Stimulated activated CD4-positive, alpha-beta T cell treated with anti-CD3 and anti-CD28 coated beads, Interleukin-1b, Interleukin-23, amount 100 ng/mL, for 4 hours (primary cell): ENCODE results near the gene FRMD4A.
"Not testable (repeated sequence)": the region's sequence is repeated elsewhere in the genome, so short reads cannot be mapped to it uniquely, and the experiment has no call there.

Experiments used
- DNase-seq, 2 donors: peaks; one replicate each; pipeline ENCODE4 v3.0.0-alpha.2; 2020; ENCODE audit warnings: low read depth in 2 of 2

Gene FRMD4A

GRCh38 chr10:14102056-14102455 lies 228.7 kb downstream of the FRMD4A start:
- no peak for DNase-seq

GRCh38 chr10:14099885-14100284 lies 230.8 kb downstream of the FRMD4A start:
- no peak for DNase-seq

GRCh38 chr10:14093730-14094484 lies 236.8 kb downstream of the FRMD4A start:
- DNase-seq: no peak

GRCh38 chr10:14092799-14093198 lies 237.9 kb downstream of the FRMD4A start:
- no peak for DNase-seq

GRCh38 chr10:14089556-14090292 lies 241.0 kb downstream of the FRMD4A start:
- DNase-seq: no peak

- no peak for DNase-seq
These were observed 243.2 kb downstream of the FRMD4A start for GRCh38 chr10:14087566-14087965.

GRCh38 chr10:14086596-14086995 lies 244.1 kb downstream of the FRMD4A start:
- no peak for DNase-seq

- no peak for DNase-seq
These were observed 245.8 kb downstream of the FRMD4A start for GRCh38 chr10:14084875-14085274.

GRCh38 chr10:14080795-14081194 lies 249.9 kb downstream of the FRMD4A start:
- no peak for DNase-seq

GRCh38 chr10:14077430-14077829 lies 253.3 kb downstream of the FRMD4A start:
- DNase-seq: no peak

GRCh38 chr10:14074062-14074884 lies 256.5 kb downstream of the FRMD4A start:
- DNase-seq: no peak

GRCh38 chr10:14072541-14072940 lies 258.2 kb downstream of the FRMD4A start:
- DNase-seq: no peak

GRCh38 chr10:14071956-14072355 lies 258.8 kb downstream of the FRMD4A start:
- no peak for DNase-seq

GRCh38 chr10:14068601-14069250 lies 262.0 kb downstream of the FRMD4A start:
- no peak for DNase-seq

- DNase-seq: not testable (repeated sequence)
These were observed 263.1 kb downstream of the FRMD4A start for GRCh38 chr10:14067638-14068037.

- DNase-seq: no peak
These were observed 264.6 kb downstream of the FRMD4A start for GRCh38 chr10:14066106-14066505.

GRCh38 chr10:14063531-14064285 lies 267.0 kb downstream of the FRMD4A start:
- no peak for DNase-seq

- no peak for DNase-seq
These were observed 268.0 kb downstream of the FRMD4A start for GRCh38 chr10:14062528-14063260.

- DNase-seq: no peak
These were observed 270.2 kb downstream of the FRMD4A start for GRCh38 chr10:14060320-14061070.
